Inflammatory macrophage treated with lipopolysaccharide for 4 hours (primary cell): ENCODE measurements around the gene ERCC4.
A peak's percentile ranks its signal among the peaks of the same experiment; 100 is the strongest.
"Not testable (repeated sequence)": the region's sequence is repeated elsewhere in the genome, so short reads cannot be mapped to it uniquely, and the experiment has no call there.

Experiments
- DNase-seq: peaks from one replicate; pipeline ENCODE4 v3.0.0-alpha.2; 2020

ERCC4 gene

GRCh38 chr16:13919683-13920509, at the start of gene ERCC4:
ERCC4 (plus strand) TSS chr16:13920154; CDS start chr16:13920166, 12 bp downstream.
- peak; percentile 100 for DNase-seq

DNA sequence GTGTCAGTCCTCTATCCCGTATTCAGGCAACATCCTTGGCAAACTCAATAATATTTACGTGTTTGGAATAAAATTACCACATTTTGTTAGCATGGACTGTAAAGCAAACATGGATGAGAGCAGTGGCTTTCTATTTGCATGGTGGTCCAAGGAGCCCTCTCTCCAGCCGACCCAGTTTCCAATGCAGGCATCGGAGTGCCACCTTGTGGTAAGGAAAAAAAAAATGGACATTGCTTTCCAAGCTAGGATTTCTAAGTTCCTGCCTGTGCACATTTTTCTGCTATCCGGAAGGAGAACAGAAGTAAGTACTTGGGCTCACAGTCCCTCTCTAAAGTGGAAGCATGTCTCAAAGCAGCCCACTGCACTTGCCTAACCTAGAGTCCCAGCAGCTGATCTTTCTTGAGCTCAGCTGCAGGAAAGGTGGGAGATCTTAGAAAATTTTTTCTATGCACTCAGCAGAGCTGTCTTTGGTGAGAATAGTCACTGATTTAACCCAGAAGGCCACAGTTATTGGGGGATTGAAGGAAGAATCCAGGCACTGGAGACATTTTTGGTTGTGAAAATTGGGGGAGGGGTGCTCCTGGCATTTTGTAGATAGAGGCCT, 46.0 kb upstream of the ERCC4 start:
- no peak for DNase-seq

- DNase-seq: no peak
These were observed 44.2 kb upstream of the ERCC4 start for GRCh38 chr16:13875614-13876284.

- DNase-seq: no peak
These were observed 36.7 kb upstream of the ERCC4 start for GRCh38 chr16:13883276-13883675.

DNA sequence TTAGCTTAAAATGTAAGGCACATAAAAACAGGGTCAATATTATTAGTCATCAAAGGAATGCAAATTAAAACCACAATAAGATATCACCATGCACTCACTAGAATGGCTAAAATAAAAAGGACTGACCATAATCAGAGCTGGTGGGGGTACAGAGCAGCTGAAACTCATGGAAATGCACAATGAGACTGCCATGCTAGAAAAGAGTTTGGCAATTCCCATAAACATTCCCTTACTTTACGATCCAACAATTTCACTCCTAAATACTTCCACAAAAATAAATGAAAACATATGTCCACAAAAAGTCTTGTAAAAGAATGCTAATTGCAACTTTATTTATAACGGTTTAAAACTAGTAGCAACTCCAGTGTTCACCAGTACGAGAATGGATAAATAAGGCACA, 36.1 kb upstream of the ERCC4 start:
- DNase-seq: no peak

GRCh38 chr16:13885700-13886099, 34.3 kb upstream of the ERCC4 start:
- DNase-seq: no peak

GRCh38 chr16:13886608-13887007, 33.3 kb upstream of the ERCC4 start:
- no peak for DNase-seq

DNA sequence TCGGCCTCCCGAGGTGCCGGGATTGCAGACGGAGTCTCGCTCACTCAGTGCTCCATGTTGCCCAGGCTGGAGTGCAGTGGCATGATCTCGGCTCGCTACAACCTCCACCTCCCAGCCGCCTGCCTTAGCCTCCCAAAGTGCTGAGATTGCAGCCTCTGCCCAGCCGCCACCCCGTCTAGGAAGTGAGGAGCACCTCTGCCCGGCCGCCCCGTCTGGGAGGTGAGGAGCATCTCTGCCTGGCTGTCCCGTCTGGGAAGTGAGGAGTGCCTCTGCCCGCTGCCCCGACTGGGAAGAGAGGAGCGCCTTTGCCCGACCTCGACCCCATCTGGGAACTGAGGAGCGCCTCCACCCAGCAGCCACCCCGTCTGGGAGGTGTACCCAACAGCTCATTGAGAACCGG, 30.6 kb upstream of the ERCC4 start:
- not testable (repeated sequence) for DNase-seq

GRCh38 chr16:13892301-13892700, 27.7 kb upstream of the ERCC4 start:
- no peak for DNase-seq

DNA sequence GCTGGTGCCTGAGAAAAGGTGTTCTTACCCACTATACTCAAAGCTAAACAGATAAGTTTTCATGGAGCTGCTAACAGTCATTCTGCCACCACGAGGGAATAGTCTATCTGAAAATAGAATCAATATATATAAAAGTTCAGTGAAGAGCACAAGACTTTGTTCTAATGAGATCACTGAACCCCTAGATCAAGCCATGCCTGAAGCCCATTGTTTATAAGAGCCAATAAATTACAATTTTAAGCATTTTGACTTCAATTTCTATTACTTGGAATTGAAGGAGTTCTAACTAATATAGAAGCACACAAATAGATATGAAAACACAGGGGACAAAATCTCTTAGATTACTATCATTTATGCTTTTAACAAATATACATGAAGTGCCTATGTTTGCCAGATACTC, 24.4 kb upstream of the ERCC4 start:
- no peak for DNase-seq

DNA sequence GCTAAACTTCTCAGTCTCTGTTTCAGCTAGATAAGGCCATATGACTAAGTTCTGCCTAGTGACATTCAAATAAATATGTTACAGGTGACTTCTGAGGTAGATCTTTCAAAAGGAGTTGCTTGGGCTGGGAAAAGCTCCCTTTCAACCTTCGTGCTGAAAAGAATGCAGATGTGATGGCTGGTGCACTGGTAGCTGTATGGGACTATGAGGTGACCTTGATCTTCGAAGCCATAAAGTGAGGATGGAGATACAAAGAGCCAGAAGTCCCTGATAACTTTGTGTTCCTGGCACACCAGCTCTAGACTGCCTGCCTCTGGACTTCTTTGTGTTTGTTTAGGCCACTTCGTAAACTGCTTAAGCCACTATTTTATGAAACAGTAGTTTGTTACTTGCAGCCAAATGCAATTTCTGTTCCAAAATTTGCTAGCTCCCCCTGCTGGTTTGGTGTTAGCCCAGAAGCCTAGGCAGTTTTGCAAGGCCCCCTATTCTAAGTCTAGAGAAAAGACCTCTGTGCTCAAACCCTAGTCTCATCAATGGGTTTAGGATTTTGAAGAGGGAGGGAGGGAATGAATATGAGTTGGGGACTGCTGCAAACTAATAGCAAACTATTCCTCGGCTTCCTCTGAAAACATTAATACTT, 23.3 kb upstream of the ERCC4 start:
- DNase-seq: no peak

DNA sequence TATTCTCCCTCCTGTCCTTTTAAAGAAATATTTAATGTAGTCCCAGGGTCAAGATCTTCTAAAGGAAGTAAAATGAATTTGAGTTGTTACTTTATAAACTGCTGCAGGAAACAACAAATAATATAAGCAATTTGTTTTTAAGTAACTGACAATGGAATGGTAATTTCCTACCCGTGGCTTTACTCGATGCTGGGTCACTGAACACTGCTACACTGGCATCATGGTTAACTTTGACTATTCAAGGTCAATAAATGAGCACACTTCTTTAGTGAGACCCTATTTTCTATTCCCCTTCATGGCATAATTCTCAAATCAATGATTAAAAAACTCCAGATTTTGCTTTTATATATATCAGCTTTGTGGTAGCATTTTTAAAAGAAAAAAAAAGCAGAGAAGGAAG, 22.1 kb upstream of the ERCC4 start:
- no peak for DNase-seq

- DNase-seq: no peak
These were observed 21.7 kb upstream of the ERCC4 start for GRCh38 chr16:13898233-13898632.

DNA sequence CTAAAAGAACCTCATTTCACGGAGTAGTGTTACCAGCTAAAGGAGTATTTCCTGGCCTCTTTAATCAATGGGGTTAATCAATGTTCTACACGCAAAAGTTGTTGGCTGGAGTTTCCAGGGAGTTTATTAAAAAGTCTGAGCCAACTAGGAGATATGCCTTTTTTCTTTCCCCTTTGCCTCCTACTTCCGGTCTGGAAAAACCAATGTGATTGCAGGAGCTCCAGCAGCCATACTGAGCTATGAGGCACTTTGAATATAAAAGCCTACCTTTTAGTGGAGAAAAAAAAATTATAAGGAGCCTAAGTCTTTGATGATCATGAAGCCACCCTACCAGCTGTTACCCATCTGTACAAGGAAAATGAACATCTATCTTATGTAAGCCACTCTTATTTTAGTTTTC, 17.9 kb upstream of the ERCC4 start:
- DNase-seq: no peak

- DNase-seq: no peak
These were observed 17.3 kb upstream of the ERCC4 start for GRCh38 chr16:13902677-13903076.

GRCh38 chr16:13904179-13904691, 15.7 kb upstream of the ERCC4 start:
- DNase-seq: no peak

DNA sequence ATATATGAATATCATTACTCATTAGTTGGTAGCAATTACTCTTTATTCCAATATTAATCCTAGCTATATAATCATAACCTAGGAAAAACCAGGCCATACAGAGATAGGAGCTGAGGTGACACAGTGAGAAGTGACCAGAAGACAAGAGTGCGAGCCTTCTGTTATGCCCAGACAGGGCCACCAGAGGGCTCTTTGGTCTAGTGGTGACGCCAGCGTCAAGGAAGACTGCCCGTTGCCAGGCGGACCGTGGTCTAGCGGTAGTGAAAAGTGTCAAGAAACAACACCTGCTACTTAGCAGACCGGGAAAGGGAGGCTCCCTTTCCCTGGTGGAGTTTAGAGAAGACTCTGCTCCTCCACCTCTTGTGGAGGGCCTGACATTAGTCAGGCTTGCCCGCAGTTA, 15.1 kb upstream of the ERCC4 start:
- peak; percentile 16 for DNase-seq

- peak; percentile 11 for DNase-seq
These were observed 13.5 kb upstream of the ERCC4 start for GRCh38 chr16:13906168-13907089.

DNA sequence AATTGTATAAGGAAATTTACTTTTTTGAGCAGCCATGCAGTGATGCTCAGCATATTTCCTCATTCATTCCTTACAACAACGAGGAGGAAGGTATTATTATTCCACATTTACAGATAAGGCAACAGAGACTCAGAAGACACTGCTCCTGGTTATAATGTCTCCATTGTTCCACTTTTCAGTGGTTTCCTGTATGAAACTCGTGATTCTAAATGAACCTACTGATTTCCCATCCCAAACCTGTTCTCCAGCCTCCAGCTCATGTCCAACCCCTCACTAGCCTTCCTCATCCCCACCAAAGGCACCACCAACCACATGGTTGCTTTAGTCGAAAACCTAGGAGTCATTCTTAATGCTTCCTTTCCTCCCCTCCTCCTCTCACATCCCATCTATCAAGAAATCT, 12.5 kb upstream of the ERCC4 start:
- DNase-seq: no peak

DNA sequence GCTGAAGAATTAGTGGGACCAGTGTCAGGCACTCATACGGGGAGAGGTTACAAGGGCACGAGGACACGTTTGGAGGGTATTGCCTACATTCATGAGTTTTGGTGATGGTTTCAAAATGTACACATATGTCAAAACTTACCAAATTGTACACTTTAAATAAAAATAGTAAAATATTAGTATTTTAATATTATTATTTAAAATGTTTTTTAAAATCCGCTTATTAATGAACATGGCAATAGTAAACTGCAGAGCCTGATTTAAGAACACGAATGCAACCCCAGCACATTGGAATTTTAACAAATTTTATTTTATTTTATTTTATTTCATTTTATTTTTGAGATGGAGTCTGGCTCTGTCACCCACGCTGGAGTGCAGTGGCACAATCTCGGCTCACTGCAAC, 10.9 kb upstream of the ERCC4 start:
- DNase-seq: no peak

- DNase-seq: no peak
These were observed 10.1 kb upstream of the ERCC4 start for GRCh38 chr16:13909872-13910303.

- DNase-seq: no peak
These were observed 8.6 kb upstream of the ERCC4 start for GRCh38 chr16:13911306-13911705.
